BJ (cell line): ENCODE measurements around the gene SZRD1. TPM values are rescaled to one million over a fixed set of nuclear protein-coding genes. Genes with fewer than 3 reads are reported as not detected.

Source experiments
- CTCF ChIA-PET: fragments of 350-600 bp; formaldehyde crosslinking; extraction: SDS; loops from one replicate; lab custom pipeline; 2021; ENCODE audit warnings: antibody characterized with exemption, inconsistent platforms; lab: Yijun Ruan, JAX
- POLR2A ChIA-PET: fragments of 300-600 bp; sonication (Branson Sonifier 250); formaldehyde crosslinking; extraction: SDS; loops from one replicate; lab custom pipeline; 2021; ENCODE audit warnings: antibody characterized with exemption; lab: Charles Lee
- DNase-seq: peaks from one replicate; pipeline ENCODE4 v3.0.0-alpha.2; 2011; ENCODE audit warnings: low read depth
- H3K27me3 ChIP-seq: 2 replicates; pipeline ENCODE4 v1.6.0; 2011; ENCODE audit warnings: low read length; ENCODE audit not compliant: control insufficient read depth, insufficient read depth
- H3K36me3 ChIP-seq: 2 replicates; pipeline ENCODE4 v1.5.1; 2011; ENCODE audit warnings: low read length; ENCODE audit not compliant: control insufficient read depth, insufficient read depth
- H3K4me3 ChIP-seq: 2 replicates; pipeline ENCODE4 v1.5.1; 2011; ENCODE audit warnings: low read depth, mild to moderate bottlenecking, control low read depth, low read length
- polyA plus RNA-seq: library from polyadenylated mRNA; depleted of rRNA; stranded (reverse); fragments of >200 nt; gene quantifications from 2 replicates; pipeline ENCODE4 v1.2.3, GENCODE V29; 2011
- TF ChIP-seq, protein P1 (sequence below): IDR thresholded peaks from 2 replicates; pipeline ENCODE4 v1.5.1; 2011; ENCODE audit warnings: low read depth, mild to moderate bottlenecking, control low read depth, inconsistent platforms, low read length, moderate library complexity; ENCODE audit not compliant: insufficient read depth

SZRD1 gene
- polyA plus RNA-seq, 1 experiment: 125 TPM

DNA sequence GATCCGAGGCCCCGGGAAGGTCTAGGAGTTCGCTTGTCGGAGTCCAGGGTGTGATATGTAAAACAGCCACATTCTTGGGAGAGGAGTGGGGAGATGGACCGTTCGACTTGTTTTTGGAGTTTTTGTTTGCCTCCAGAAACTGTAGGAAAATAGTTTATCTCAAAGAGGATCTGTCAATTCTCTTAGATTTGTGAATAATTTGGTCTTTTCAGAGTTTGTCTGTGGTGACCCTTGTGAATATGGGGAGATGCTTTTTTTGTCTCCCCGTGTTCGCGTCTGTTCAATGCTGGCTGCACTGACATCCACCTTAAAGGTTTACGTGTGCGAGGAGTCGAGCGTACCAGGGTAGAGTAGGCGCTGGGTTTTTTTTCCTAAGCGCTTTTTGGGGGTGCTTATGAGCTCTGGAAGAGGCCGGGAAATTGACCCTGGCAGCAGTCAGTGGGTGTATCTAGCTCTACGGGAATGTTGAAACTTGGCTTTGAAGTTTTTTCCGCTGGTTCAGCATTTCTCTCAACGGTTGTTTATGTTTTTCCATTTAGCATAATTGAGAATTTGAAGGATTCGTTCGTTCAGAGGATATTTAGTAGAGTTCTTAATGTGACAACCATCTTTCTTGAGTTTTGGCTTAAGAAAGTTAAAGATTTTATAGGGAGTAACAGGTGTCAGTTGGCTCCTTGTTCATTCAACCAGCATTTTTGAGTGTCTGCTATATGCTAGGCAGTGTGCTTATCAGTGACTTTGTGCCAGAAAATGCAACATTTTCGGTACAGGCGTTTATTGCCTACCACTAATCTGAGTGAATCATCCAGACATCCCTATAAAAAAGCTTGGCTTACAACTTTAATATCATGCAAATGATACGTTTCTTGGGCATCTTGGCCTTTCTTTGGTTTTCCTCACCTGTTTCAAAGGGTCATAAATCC, 1.2 kb downstream of the SZRD1 start:
- TF ChIP-seq, protein P1, sequence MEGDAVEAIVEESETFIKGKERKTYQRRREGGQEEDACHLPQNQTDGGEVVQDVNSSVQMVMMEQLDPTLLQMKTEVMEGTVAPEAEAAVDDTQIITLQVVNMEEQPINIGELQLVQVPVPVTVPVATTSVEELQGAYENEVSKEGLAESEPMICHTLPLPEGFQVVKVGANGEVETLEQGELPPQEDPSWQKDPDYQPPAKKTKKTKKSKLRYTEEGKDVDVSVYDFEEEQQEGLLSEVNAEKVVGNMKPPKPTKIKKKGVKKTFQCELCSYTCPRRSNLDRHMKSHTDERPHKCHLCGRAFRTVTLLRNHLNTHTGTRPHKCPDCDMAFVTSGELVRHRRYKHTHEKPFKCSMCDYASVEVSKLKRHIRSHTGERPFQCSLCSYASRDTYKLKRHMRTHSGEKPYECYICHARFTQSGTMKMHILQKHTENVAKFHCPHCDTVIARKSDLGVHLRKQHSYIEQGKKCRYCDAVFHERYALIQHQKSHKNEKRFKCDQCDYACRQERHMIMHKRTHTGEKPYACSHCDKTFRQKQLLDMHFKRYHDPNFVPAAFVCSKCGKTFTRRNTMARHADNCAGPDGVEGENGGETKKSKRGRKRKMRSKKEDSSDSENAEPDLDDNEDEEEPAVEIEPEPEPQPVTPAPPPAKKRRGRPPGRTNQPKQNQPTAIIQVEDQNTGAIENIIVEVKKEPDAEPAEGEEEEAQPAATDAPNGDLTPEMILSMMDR: no peak
- no peaks in the 10 kb centered on the region for H3K36me3 ChIP-seq
- ChIA-PET POLR2A (no interaction called here), CTCF (interaction anchor here (0.6 to 1.4 kb wide), 6 partner anchors 13 to 289 kb away, joined by 3 to 8 read pairs (median 4); partner anchors contain the start of gene NECAP2)
- peak overlapping the region; percentile 86 for H3K4me3 ChIP-seq
- no peaks in the 10 kb centered on the region for H3K27me3 ChIP-seq
- DNase-seq: no peak

DNA sequence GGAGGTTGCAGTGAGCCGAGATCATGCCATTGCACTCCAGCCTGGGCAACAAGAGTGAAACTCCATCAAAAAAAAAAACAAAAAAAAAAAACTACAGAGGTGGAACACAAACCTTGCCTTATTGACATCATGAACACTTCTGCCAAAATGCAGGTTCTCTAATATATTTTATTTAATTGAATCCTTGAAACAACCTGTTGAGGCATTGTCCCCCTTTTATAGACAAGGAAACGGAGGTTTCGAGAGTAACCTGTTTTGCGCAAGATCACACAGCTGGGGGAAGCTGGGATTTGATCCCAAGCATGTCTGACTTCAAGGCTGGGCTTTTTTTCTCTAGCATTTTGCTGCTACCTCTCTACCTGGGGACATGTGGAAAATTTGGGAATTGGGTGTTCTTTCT, 2.8 kb downstream of the SZRD1 start:
- TF ChIP-seq, protein P1: no peak
- ChIA-PET POLR2A (interaction anchor here (0.6 kb wide), 1 partner anchor 295 kb away, joined by 4 read pairs; no protein-coding TSS in a partner anchor), CTCF (no interaction called here)
- no peak overlapping the region for H3K4me3 ChIP-seq
- H3K36me3 ChIP-seq: no peaks in the 10 kb centered on the region
- no peak for DNase-seq
- H3K27me3 ChIP-seq: no peaks in the 10 kb centered on the region

DNA sequence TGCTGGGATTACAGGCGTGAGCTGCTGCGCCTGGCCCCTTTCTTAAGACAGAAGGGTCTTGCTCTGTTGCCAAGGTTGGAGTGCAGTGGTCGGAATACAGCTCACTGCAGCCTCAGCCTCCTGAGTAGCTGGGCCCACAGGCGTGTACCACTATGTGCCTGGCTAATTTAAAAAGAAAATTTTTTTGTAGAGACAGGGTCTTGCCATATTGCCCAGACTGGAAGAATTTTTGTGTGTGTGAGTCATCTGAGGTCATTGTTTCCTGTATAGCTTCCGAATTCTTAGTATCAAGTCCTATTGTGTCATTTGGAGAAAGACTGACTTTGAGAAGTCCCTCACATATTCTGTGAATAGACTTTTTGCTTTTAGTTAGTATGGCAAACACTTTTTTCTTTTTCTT, 4.7 kb downstream of the SZRD1 start:
- H3K4me3 ChIP-seq: no peak overlapping the region
- no peak for DNase-seq
- H3K27me3 ChIP-seq: no peaks in the 10 kb centered on the region
- CTCF ChIA-PET: no interaction called here
- no peaks in the 10 kb centered on the region for H3K36me3 ChIP-seq
- POLR2A ChIA-PET: no interaction called here
- TF ChIP-seq, protein P1: no peak

DNA sequence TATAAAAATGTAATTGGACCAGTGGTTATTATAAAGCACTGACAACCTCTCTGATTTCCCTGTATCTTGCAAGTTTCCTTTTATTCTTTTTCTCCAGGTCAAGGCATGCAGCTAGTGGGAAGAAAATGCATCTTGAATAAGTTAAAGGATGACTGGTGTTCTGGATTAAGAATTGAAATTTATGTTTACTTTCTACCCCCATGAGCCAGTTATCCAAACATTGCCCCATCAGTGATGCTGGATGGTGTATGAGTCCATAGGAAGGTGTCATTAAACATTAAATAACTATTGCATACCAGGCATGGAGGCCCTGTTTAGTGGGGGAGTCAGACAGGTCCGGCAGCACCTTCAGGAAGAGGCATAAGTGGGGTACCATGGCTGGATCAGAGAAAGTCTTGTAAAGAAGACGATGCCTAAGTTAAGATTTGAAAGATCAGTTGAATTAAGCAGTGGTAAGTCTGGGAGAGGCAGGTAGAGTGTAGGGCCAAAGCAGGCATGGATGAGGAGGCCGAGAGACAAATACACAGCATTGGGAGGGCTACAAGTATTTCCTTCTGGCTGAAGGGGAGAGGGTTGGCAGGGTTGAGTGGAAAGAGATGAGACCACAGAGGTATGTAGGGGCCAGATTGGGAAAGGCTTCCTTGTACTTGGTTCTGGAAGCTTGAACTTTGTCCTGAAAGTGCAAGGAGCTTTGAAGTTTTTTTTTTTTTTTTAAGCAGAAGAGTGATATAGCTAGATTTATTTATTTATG, 5.7 kb downstream of the SZRD1 start:
- no peak for DNase-seq
- H3K4me3 ChIP-seq: no peak overlapping the region
- TF ChIP-seq, protein P1: no peak
- CTCF ChIA-PET: no interaction called here
- POLR2A ChIA-PET: no interaction called here
- no peaks in the 10 kb centered on the region for H3K27me3 ChIP-seq
- no peaks in the 10 kb centered on the region for H3K36me3 ChIP-seq

DNA sequence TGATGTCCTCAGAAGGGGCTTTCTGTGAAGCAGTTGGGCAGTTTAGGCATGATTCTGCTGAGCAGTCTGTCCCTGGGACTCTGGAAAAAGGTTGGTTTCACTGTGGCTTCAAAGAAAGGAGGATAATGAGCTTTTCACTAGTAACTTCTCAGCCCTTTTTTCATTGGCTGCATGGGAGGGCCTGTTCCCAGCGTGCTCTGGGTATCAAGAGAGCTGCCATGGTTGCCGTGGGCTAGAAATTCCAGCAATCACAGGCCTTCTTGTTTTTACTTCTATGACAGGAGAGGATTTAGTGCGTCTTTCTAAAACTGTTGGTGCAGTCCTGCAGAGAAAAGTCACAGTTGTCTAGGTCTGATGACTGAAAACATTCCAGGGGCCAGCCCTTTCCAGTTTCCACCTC, 7.2 kb downstream of the SZRD1 start:
- CTCF ChIA-PET: interaction anchor here (0.9 to 2.5 kb wide), 3 partner anchors 12 to 67 kb away, joined by 3 to 8 read pairs (median 3); partner anchors contain the start of gene NECAP2
- POLR2A ChIA-PET: interaction anchor here (1.0 kb wide), 1 partner anchor 12 kb away, joined by 3 read pairs; no protein-coding TSS in a partner anchor

More for the DNA sequence above, 7.2 kb downstream of the SZRD1 start:
- TF ChIP-seq, protein P1: no peak
- DNase-seq: no peak
- no peaks in the 10 kb centered on the region for H3K27me3 ChIP-seq
- no peaks in the 10 kb centered on the region for H3K36me3 ChIP-seq
- no peak overlapping the region for H3K4me3 ChIP-seq
